CD4-positive, alpha-beta T cell treated with Interleukin-6 at 100 ng/mL for 8 hours (primary cell): ENCODE measurements around the gene C2orf81.
"Not testable (repeated sequence)": the region's sequence is repeated elsewhere in the genome, so short reads cannot be mapped to it uniquely, and the experiment has no call there.

ENCODE experiments used
- DNase-seq: peaks from one replicate; pipeline ENCODE4 v3.0.0-alpha.2; 2020; ENCODE audit warnings: mixed read lengths, low spot score

Gene C2orf81

GRCh38 chr2:74423231-74424095 is 2.0 kb upstream of the C2orf81 start:
- no peak for DNase-seq

- not testable (repeated sequence) for DNase-seq
Observed at GRCh38 chr2:74420443-74421103, 846 bp downstream of the C2orf81 start.

GRCh38 chr2:74420006-74420405 is 1.4 kb downstream of the C2orf81 start:
- no peak for DNase-seq

- no peak for DNase-seq
Observed at GRCh38 chr2:74419345-74419744, 2.1 kb downstream of the C2orf81 start.

- DNase-seq: no peak
Observed at GRCh38 chr2:74418312-74418711, 3.1 kb downstream of the C2orf81 start.

GRCh38 chr2:74417763-74418162 is 3.7 kb downstream of the C2orf81 start:
- no peak for DNase-seq

- no peak for DNase-seq
Observed at GRCh38 chr2:74417197-74417596, 4.2 kb downstream of the C2orf81 start.

- DNase-seq: no peak
Observed at GRCh38 chr2:74416778-74417177, 4.6 kb downstream of the C2orf81 start.

- DNase-seq: no peak
Observed at GRCh38 chr2:74415762-74416395, 5.5 kb downstream of the C2orf81 start.

GRCh38 chr2:74414881-74415761 is 6.3 kb downstream of the C2orf81 start:
- peak; percentile 17 for DNase-seq

GRCh38 chr2:74414441-74414840 is 7.0 kb downstream of the C2orf81 start:
- DNase-seq: no peak

- no peak for DNase-seq
Observed at GRCh38 chr2:74413001-74413698, 8.3 kb downstream of the C2orf81 start.

GRCh38 chr2:74407682-74408081 is 13.7 kb downstream of the C2orf81 start:
- DNase-seq: no peak

- no peak for DNase-seq
Observed at GRCh38 chr2:74406035-74406434, 15.4 kb downstream of the C2orf81 start.

- DNase-seq: no peak
Observed at GRCh38 chr2:74401891-74402290, 19.5 kb downstream of the C2orf81 start.

- DNase-seq: peak; percentile 18
Observed at GRCh38 chr2:74399785-74400184, 21.6 kb downstream of the C2orf81 start.

GRCh38 chr2:74396149-74396548 is 25.3 kb downstream of the C2orf81 start:
- no peak for DNase-seq

GRCh38 chr2:74393525-74393924 is 27.9 kb downstream of the C2orf81 start:
- DNase-seq: no peak

- no peak for DNase-seq
Observed at GRCh38 chr2:74392449-74392743, 29.0 kb downstream of the C2orf81 start.

- DNase-seq: peak; percentile 94
Observed at GRCh38 chr2:74391580-74392448, 29.6 kb downstream of the C2orf81 start.

- DNase-seq: no peak
Observed at GRCh38 chr2:74391209-74391579, 30.2 kb downstream of the C2orf81 start.
